Activated CD8-positive, alpha-beta memory T cell treated with anti-CD3 and anti-CD28 coated beads, Interleukin-2, amount 10 ng/mL, durations not matched to agents 7 days and 5 days (primary cell): ENCODE data around the gene IPMK. TPM values are rescaled to one million over a fixed set of nuclear protein-coding genes. Genes with fewer than 3 reads are reported as not detected.
"Not testable (repeated sequence)": the region's sequence is repeated elsewhere in the genome, so short reads cannot be mapped to it uniquely, and the experiment has no call there.

Experiments used
- ATAC-seq: fragments of 150-1000 bp; cut with Tn5 transposase; one replicate; pipeline ENCODE4 v1.10.0; 2021; ENCODE audit warnings: moderate library complexity
- CTCF ChIA-PET: fragments of 350-600 bp; sonication (Branson Sonifier 250); formaldehyde crosslinking; loops from one replicate; lab custom pipeline; 2021; ENCODE audit warnings: antibody characterized with exemption; lab: Charles Lee
- DNase-seq: peaks from one replicate; pipeline ENCODE4 v3.0.0-alpha.2; 2020
- H3K27ac Mint-ChIP-seq: one replicate; pipeline ENCODE4 v1.8.0; 2021; ENCODE audit warnings: mild to moderate bottlenecking, mixed read lengths
- H3K27me3 Mint-ChIP-seq: one replicate; pipeline ENCODE4 v1.8.0; 2021; ENCODE audit warnings: mixed read lengths
- H3K36me3 Mint-ChIP-seq: one replicate; pipeline ENCODE4 v1.8.0; 2021; ENCODE audit warnings: mild to moderate bottlenecking, mixed read lengths
- H3K4me1 Mint-ChIP-seq: one replicate; pipeline ENCODE4 v1.8.0; 2021; ENCODE audit warnings: mixed read lengths
- H3K4me3 Mint-ChIP-seq: one replicate; pipeline ENCODE4 v1.8.0; 2021; ENCODE audit warnings: mild to moderate bottlenecking, moderate library complexity, mixed read lengths
- H3K9me3 Mint-ChIP-seq: one replicate; pipeline ENCODE4 v1.8.0; 2022; ENCODE audit warnings: low read depth, mixed read lengths
- total RNA-seq, 2 experiments: library from RNA; stranded (reverse); gene quantifications; one replicate each; pipeline ENCODE4 v1.2.3, GENCODE V29; 2021

IPMK gene
- total RNA-seq, 2 experiments from 2014 or later: 5.2 to 5.7 TPM

DNA sequence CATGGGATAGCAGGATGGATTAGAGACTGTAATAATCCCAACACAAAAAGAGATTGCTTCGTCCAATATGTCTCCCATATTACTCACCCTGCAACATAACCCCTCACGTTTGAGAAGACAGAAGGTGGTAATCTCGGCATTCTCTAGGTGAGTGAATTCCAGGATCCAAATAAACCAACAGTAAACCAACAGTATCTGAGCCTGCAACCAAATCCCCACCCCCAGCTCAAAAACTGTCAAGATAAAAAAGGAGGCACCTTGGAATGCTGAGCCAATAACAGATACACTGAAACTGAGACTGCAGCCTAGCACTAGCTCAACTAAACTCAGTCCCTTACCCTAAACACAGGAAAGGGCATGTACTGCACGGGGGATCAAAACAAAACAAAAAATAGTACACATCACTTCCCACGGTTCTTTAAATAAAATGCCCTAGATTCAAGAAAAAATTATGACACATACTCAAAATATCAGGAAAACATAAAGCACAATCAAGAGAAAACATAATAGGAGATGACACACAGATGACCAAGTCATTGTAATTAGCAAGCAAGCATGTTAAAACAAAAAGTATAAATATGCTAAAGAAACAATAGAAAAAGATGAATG is 28.0 kb downstream of the IPMK start:
- H3K27ac Mint-ChIP-seq: no peak overlapping the region
- no peak for ATAC-seq
- H3K27me3 Mint-ChIP-seq: no peaks in the 10 kb centered on the region
- peaks cover 6% of the 10 kb centered on the region for H3K4me1 Mint-ChIP-seq
- H3K4me3 Mint-ChIP-seq: no peak overlapping the region
- CTCF ChIA-PET: no interaction called here
- H3K36me3 Mint-ChIP-seq: peaks cover 42% of the 10 kb centered on the region
- no peak for DNase-seq
- peaks cover 4% of the 10 kb centered on the region for H3K9me3 Mint-ChIP-seq

DNA sequence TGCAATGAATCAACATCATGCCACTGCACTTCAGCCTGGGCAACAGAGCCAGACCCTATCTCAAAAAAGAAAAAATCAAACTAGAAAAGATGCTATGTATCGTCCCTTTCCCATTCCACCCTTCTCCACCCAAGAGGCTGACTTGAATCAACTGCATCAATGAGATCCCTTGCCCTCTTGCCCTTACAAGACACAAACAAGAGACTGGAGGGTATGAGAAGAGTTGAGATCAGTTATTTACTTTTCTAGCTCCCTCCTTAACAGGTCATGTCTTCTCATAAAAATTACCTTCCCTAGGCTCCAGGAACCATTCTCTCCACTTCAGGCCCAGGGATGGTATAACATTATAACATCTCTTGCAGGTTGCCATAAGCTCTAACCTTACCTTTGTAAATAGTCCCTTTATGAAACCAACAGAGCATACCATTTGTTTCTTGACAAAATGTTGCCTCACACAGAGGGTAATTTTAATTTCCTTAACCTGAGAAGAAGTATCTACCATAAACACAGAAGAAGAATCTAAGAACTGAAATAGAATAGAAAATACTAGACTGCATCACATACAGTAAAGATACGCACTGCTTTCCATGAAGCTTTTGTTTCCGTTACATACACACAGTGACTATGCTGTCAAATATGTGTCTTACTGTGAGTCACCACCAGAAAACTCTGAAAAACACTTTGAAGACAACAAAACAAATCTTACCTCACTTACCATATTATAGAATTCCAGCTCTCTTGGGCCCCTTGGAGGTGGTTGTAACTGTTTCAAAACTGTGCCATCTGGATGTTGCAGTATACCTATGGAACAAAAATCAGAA is 30.5 kb downstream of the IPMK start:
- peaks cover 49% of the 10 kb centered on the region for H3K36me3 Mint-ChIP-seq
- H3K27me3 Mint-ChIP-seq: no peaks in the 10 kb centered on the region
- H3K4me1 Mint-ChIP-seq: peaks cover 6% of the 10 kb centered on the region
- ATAC-seq (no peak), DNase-seq (no peak)
- CTCF ChIA-PET: no interaction called here
- H3K4me3 Mint-ChIP-seq: no peak overlapping the region
- peaks cover 2% of the 10 kb centered on the region for H3K9me3 Mint-ChIP-seq
- H3K27ac Mint-ChIP-seq: no peak overlapping the region

DNA sequence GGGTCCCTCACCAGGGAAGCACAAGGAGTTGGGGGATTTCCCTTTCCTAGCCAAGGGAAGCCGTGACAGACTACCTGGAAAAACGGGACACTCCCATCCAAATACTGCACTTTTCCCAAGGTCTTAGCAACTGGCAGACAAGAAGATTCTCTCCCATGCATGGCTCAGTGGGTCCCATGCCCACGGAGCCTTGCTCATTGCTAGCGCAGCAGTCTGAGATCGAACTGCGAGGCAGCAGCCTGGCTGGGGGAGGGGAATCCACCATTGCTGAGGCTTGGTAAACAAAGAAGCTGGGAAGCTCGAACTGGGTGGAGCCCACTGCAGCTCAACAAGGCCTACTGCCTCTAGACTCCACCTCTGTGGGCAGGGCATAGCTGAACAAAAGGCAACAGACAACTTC is 37.8 kb downstream of the IPMK start:
- H3K9me3 Mint-ChIP-seq, DNase-seq, H3K27me3 Mint-ChIP-seq, H3K27ac Mint-ChIP-seq, H3K4me3 Mint-ChIP-seq, H3K4me1 Mint-ChIP-seq, ATAC-seq, CTCF ChIA-PET: not testable (repeated sequence)
- peaks cover 51% of the 10 kb centered on the region for H3K36me3 Mint-ChIP-seq

DNA sequence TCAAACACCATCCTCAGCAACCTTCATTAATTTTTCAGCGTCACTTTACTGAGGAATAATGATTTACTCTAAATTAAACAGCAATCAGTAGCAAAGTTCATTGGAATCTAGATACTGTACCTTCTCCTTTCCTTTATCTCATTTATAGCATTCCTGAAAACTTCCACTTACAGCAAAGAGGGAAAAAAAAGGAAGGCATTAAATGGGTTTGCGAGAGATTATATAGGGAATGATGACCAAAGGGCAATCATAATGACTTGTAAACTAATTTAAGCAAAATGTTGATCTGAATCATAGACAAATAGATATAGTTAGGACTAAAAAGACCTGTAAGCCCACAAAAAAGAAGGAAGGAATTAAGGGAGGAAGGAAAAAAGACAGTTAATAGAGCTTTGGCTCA is 42.0 kb downstream of the IPMK start:
- H3K9me3 Mint-ChIP-seq: no peaks in the 10 kb centered on the region
- H3K27ac Mint-ChIP-seq: no peak overlapping the region
- no peak overlapping the region for H3K4me3 Mint-ChIP-seq
- CTCF ChIA-PET: no interaction called here
- peaks cover 28% of the 10 kb centered on the region for H3K36me3 Mint-ChIP-seq
- no peaks in the 10 kb centered on the region for H3K4me1 Mint-ChIP-seq
- H3K27me3 Mint-ChIP-seq: no peaks in the 10 kb centered on the region
- DNase-seq (no peak), ATAC-seq (no peak)

DNA sequence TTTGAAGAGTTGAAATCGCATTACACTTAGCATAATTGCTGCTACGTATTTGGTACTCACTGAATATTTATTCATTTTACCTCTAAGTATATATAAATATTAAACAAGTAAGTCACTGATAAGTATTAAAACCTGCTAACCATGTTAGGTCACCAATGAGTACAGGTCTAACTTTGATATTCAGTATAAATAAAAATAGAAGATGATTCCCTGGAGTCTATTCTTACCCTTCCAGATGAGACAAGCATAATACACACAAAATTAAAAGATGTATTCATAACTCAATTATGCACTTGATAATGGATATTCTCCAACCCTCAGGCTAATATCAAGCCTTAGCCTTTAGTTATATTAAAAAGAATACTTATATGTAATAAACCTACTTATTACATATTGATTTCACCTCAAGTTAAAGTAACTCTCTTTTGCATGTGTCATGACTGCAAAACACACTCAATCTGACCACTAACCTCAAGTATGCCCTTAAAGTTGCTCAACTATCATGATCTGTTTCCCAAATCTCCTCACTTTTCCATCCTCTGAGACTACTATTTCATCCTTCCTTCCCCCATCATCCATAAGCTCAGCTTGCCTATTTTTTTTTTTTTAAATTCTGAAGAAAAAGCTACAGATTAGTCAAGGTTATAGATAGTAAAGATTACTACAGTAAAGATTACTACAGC is 46.8 kb downstream of the IPMK start:
- no peaks in the 10 kb centered on the region for H3K4me1 Mint-ChIP-seq
- no peaks in the 10 kb centered on the region for H3K27me3 Mint-ChIP-seq
- ATAC-seq (no peak), DNase-seq (no peak)
- peaks cover 17% of the 10 kb centered on the region for H3K36me3 Mint-ChIP-seq
- no peak overlapping the region for H3K27ac Mint-ChIP-seq
- H3K4me3 Mint-ChIP-seq: no peak overlapping the region
- no peaks in the 10 kb centered on the region for H3K9me3 Mint-ChIP-seq
- CTCF ChIA-PET: no interaction called here

DNA sequence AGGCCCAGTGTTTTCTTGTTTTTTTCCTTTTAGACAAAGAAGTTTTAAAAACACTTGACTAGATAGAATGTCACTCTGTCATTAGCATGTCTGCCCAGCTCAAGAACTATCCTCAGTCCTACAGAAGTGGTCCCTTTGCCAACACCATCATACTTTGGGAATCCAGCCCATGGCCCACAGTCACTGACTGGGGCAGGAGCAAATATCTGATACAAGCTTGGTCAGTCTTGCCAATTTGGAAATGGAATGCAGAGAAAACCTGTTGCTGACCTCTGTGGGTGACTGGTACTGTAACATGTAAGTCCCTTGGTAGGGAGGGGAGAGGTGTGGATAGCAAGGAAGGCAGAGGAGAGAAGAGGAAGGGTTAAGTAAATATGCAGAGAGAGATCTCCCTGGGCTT is 47.8 kb downstream of the IPMK start:
- no peaks in the 10 kb centered on the region for H3K9me3 Mint-ChIP-seq
- DNase-seq (no peak), ATAC-seq (no peak)
- H3K4me3 Mint-ChIP-seq: no peak overlapping the region
- H3K4me1 Mint-ChIP-seq: peaks cover 2% of the 10 kb centered on the region
- H3K36me3 Mint-ChIP-seq: peaks cover 19% of the 10 kb centered on the region
- CTCF ChIA-PET: no interaction called here
- no peaks in the 10 kb centered on the region for H3K27me3 Mint-ChIP-seq
- H3K27ac Mint-ChIP-seq: no peak overlapping the region

DNA sequence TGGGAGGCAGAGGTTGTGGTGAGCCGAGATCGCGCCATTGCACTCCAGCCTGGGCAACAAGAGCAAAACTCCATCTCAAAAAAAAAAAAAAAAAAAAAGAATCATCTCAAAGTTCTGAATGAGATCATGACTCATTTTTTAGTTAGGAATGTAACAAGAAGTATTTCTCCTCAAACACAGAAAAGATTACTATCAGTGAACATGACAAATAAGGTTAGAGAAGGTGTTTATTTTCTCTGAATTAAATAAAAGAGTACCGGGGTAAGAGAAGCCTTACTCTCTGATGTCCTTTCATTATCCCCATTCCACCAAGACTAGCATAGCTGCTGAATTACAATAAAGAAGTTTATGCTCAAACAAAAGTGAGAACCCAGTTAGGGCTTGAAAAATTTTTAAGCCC is 50.1 kb downstream of the IPMK start:
- Mint-ChIP-seq H3K4me1 (peaks cover 4% of the 10 kb centered on the region), H3K27ac (no peak overlapping the region), H3K36me3 (peaks cover 28% of the 10 kb centered on the region), H3K9me3 (no peaks in the 10 kb centered on the region), H3K27me3 (no peaks in the 10 kb centered on the region), H3K4me3 (no peak overlapping the region)
- CTCF ChIA-PET: no interaction called here
- DNase-seq (no peak), ATAC-seq (no peak)

DNA sequence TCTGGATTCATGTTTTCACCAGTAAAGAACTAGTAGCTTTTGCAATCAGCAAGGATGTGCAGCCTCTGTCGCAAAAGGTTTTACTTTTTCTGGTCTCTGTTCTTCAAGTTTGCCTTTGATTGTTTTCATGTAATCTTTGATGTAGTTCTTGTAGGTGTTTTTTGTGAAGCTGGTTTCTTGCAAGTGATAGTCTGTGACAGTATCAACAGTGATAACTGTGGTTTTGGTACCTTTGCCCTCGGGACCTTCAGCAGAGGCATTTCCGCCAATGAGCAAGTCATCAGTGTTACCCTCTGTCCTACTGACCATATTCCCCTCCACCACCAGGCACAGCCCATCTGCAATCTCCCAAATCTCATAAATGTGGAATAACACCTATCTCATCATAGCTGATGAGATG is 55.1 kb downstream of the IPMK start:
- no peak overlapping the region for H3K27ac Mint-ChIP-seq
- ATAC-seq (no peak), DNase-seq (no peak)
- no peaks in the 10 kb centered on the region for H3K9me3 Mint-ChIP-seq
- CTCF ChIA-PET: no interaction called here
- peaks cover 4% of the 10 kb centered on the region for H3K4me1 Mint-ChIP-seq
- no peak overlapping the region for H3K4me3 Mint-ChIP-seq
- H3K36me3 Mint-ChIP-seq: peaks cover 42% of the 10 kb centered on the region
- no peaks in the 10 kb centered on the region for H3K27me3 Mint-ChIP-seq

DNA sequence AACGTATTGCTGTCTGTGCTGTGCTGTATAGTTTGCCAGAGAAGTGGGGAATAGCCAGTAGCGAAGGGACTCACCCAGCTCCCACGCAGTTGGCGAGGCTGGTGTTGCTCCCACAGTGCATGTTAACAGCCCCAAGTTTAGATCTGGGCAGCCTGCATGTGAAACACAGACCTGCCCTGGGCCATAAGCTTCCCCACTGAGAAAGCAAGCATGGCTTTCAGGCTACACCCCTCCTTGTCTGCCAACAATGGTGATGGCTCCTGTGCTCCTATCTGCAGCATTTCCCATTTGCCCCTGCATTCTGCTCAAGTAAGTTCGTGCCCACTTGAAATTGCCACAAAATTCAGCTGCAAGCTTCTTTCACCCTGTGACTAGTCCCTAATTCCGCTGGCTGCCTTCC is 57.5 kb downstream of the IPMK start:
- H3K36me3 Mint-ChIP-seq: peaks cover 45% of the 10 kb centered on the region
- CTCF ChIA-PET: no interaction called here
- no peaks in the 10 kb centered on the region for H3K9me3 Mint-ChIP-seq
- ATAC-seq: no peak
- H3K27me3 Mint-ChIP-seq: no peaks in the 10 kb centered on the region
- DNase-seq: no peak
- no peak overlapping the region for H3K4me3 Mint-ChIP-seq
- no peak overlapping the region for H3K27ac Mint-ChIP-seq
- peaks cover 4% of the 10 kb centered on the region for H3K4me1 Mint-ChIP-seq

DNA sequence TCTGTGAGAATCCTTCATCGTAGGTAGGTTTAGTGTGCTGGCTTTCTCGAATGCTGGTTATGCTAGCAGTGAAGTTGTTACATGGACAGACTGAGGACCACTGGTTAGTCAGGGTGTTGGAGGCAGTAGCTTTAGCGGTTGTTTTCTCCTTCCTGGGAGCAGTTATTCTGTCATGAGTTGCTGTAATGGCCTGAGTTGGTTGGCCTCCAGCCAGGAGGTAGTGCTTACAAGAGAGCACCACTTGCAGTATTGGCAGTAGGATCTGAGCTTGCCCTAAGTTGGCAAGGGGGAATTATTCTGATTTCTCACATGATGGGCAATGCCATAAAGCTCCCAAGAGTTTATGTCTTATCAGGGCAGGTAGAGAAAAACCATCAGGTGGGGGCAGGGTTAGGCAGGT is 58.0 kb downstream of the IPMK start:
- ATAC-seq (no peak), DNase-seq (no peak)
- Mint-ChIP-seq H3K27me3 (no peaks in the 10 kb centered on the region), H3K9me3 (no peaks in the 10 kb centered on the region), H3K4me1 (no peaks in the 10 kb centered on the region), H3K36me3 (peaks cover 41% of the 10 kb centered on the region), H3K4me3 (no peak overlapping the region), H3K27ac (no peak overlapping the region)
- CTCF ChIA-PET: no interaction called here

DNA sequence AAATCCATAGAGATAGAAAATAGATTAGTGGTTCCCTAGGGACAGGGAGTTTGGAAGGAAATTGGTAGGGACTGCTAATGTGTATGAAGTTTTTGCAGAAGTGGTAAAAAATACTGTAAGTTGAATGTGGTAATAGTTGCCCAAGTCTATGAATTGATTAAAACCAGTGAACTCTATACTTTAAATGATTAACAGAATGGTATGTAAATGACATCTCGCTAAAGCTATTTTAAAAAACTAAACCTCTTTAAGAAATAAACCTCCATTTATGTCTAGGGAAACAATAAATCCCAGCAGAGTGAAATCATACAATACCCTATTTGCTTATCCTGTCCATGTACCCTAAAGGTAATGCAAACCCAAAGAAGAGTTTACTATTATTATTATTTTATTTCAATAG is 61.4 kb downstream of the IPMK start:
- Mint-ChIP-seq H3K27me3 (no peaks in the 10 kb centered on the region), H3K4me3 (no peak overlapping the region), H3K27ac (no peak overlapping the region), H3K36me3 (peaks cover 32% of the 10 kb centered on the region), H3K4me1 (peaks cover 10% of the 10 kb centered on the region), H3K9me3 (no peaks in the 10 kb centered on the region)
- no peak for ATAC-seq
- DNase-seq: no peak
- CTCF ChIA-PET: no interaction called here

DNA sequence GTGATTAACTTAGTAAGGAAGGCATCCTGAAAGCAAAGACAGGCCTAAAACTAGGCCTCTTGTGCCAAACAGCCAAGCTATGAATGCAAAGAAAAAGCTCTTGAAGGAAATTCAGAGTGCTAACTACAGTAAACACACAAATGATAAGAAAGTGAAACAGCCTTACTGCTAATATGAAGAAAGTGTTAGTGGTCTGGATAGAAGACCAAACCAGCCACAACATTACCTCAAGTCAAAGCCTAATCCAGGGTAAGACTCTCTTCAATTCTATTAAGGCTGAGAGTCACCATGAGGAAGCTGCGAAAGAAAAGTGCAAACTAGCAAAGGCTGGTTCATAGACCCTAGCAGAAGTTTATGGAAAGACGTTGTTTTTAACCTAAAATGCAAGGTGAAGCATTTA is 66.0 kb downstream of the IPMK start:
- CTCF ChIA-PET: interaction anchor here (1.2 kb wide), 1 partner anchor 13 kb away, joined by 3 read pairs; no protein-coding TSS in a partner anchor
- Mint-ChIP-seq H3K9me3 (no peaks in the 10 kb centered on the region), H3K4me1 (peaks cover 11% of the 10 kb centered on the region), H3K27me3 (no peaks in the 10 kb centered on the region), H3K4me3 (no peak overlapping the region), H3K27ac (no peak overlapping the region), H3K36me3 (peaks cover 10% of the 10 kb centered on the region)
- ATAC-seq (no peak), DNase-seq (no peak)

DNA sequence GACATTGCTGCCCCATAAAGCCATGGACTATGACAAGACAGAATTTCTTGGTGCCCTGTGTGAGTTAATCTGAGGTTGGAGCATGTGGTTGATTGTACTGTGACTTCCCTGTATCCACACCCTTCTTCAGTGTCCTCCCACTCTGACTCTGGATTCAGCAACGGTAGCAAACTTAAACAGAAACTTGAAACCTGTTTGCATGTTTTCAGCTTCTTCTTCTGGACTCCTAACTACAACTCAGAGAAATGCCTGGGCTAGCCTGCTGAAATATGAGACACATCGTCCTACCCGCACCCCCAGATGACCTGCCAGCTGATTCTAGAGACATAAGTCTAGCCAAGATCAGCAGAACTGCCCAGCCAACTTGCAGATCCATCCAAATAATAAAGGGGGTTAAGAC is 78.4 kb downstream of the IPMK start:
- no peak for ATAC-seq
- H3K4me3 Mint-ChIP-seq: no peak overlapping the region
- H3K27ac Mint-ChIP-seq: no peak overlapping the region
- no peaks in the 10 kb centered on the region for H3K9me3 Mint-ChIP-seq
- H3K27me3 Mint-ChIP-seq: peaks cover 16% of the 10 kb centered on the region
- DNase-seq: no peak
- H3K36me3 Mint-ChIP-seq: no peaks in the 10 kb centered on the region
- CTCF ChIA-PET: interaction anchor here (1.1 to 1.2 kb wide), 2 partner anchors 80 to 101 kb away, joined by 3 to 8 read pairs; partner anchors contain the start of gene CISD1
- H3K4me1 Mint-ChIP-seq: no peaks in the 10 kb centered on the region
